GM12891 (cell line): ENCODE measurements around the gene RAB3C.

Source experiments
- POLR2A ChIP-seq: IDR thresholded peaks from 2 replicates; pipeline ENCODE4 v1.6.1; 2011; ENCODE audit warnings: low read depth, low read length, control low read depth
- POLR2AphosphoS5 ChIP-seq: IDR thresholded peaks from 2 replicates; pipeline ENCODE4 v1.6.1; 2011; ENCODE audit warnings: low read depth, low read length, control low read depth
- TAF1 ChIP-seq: IDR thresholded peaks from 2 replicates; pipeline ENCODE4 v1.6.1; 2011; ENCODE audit warnings: low read depth, low read length, control low read depth

DNA sequence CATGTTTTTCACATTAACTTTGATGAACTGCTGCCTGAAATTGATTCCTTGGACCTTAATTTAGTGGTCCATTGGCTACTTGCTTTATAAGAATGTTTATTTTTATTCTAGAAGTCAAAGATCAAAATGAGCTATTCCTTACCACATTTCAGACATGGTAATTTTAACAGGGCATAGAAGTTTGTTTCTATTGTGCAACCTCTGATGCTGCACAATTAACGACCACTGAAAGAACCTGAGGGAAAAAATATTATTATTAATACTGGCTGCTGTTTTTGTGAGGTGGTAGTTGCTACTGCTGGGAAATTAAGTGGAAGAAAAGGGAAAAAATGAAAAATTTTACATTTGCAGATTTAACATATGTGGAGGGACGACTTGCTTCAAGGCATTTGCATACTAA is 37.9 kb upstream of the RAB3C start:
- no peak for TF ChIP-seq POLR2A
- TF ChIP-seq TAF1, result no peak
- TF ChIP-seq POLR2AphosphoS5, result no peak
